ENCODE results near the gene FAM47E. TPM values are rescaled to one million over a fixed set of nuclear protein-coding genes. Genes with fewer than 3 reads are reported as not detected.

The FAM47E gene
- total and polyA plus RNA-seq, 11 donors = 0.36 to 4.9 (median 2.5) TPM

GRCh38 chr4:76325072-76325471 lies 73.6 kb downstream of the FAM47E start:
- Histone ChIP-seq H3K4me1 (no peaks in the 10 kb centered on the region), H3K27ac (no peak overlapping the region), H3K36me3 (no peaks in the 10 kb centered on the region), H3K27me3 (no peaks in the 10 kb centered on the region), H3K9me3 (peaks cover 0 to 44% (median 18%) of the 10 kb centered on the region in 12 donors), H3K4me3 (no peak overlapping the region)
- ATAC-seq (no peak), DNase-seq (no peak)
- intact Hi-C loops (cut with DNase I) = no loop called here
- TF ChIP-seq POLR2A (IDR thresholded peaks at IDR 0.05) (no peak), CTCF (IDR thresholded peaks at IDR 0.05) (no peak)

GRCh38 chr4:76326515-76326914 lies 75.0 kb downstream of the FAM47E start:
- Histone ChIP-seq H3K9me3 (peaks cover 0 to 37% (median 14%) of the 10 kb centered on the region in 12 donors), H3K27ac (no peak overlapping the region), H3K4me3 (no peak overlapping the region), H3K27me3 (no peaks in the 10 kb centered on the region), H3K36me3 (no peaks in the 10 kb centered on the region), H3K4me1 (no peaks in the 10 kb centered on the region)
- DNase-seq (no peak), ATAC-seq (no peak)
- TF ChIP-seq CTCF (IDR thresholded peaks at IDR 0.05) (no peak), POLR2A (IDR thresholded peaks at IDR 0.05) (no peak)
- intact Hi-C loops (cut with DNase I) = no loop called here

Other genes with a start within 250 kb of the FAM47E start
- gene CXCL9, start 244.2 kb upstream of the FAM47E start, total RNA-seq = 100 to 1,000 TPM in 1 of 9 donors, 10 to 100 TPM in 1, 1 to 10 TPM in 1, under 1 TPM in 5, not detected in 1; 0.07 to 372 (median 0.49) TPM
- gene CXCL9, start 244.2 kb upstream of the FAM47E start, polyA plus RNA-seq = under 1 TPM; 0.11 to 0.53 TPM
- gene CXCL10, start 228.2 kb upstream of the FAM47E start, total RNA-seq = 100 to 1,000 TPM in 1 of 9 donors, 10 to 100 TPM in 1, 1 to 10 TPM in 1, under 1 TPM in 3, not detected in 3; 0.47 to 252 (median 2.3) TPM
- under 1 TPM; 0.10 to 0.34 TPM for gene CXCL10, start 228.2 kb upstream of the FAM47E start, polyA plus RNA-seq
- gene CXCL11, start 215.7 kb upstream of the FAM47E start, total RNA-seq = 10 to 100 TPM in 1 of 9 donors, 1 to 10 TPM in 1, under 1 TPM in 1, not detected in 6; 0.36 to 70.7 (median 3.3) TPM
- under 1 TPM in 1 of 2 donors, not detected in 1; 0.06 TPM for gene CXCL11, start 215.7 kb upstream of the FAM47E start, polyA plus RNA-seq
- gene ART3, start 177.0 kb upstream of the FAM47E start, total RNA-seq = 100 to 1,000 TPM in 2 of 9 donors, 10 to 100 TPM in 7; 38.8 to 230 (median 73.4) TPM
- 100 to 1,000 TPM in 1 of 2 donors, 10 to 100 TPM in 1; 67.8 to 139 TPM for gene ART3, start 177.0 kb upstream of the FAM47E start, polyA plus RNA-seq
- 10 to 100 TPM; 14.2 to 26.7 (median 18.1) TPM for gene NUP54, start 103.3 kb upstream of the FAM47E start, total RNA-seq
- gene NUP54, start 103.3 kb upstream of the FAM47E start, polyA plus RNA-seq = 10 to 100 TPM; 10.7 to 12.8 TPM
- 100 to 1,000 TPM in 3 of 9 donors, 10 to 100 TPM in 6; 84.9 to 208 (median 96.0) TPM for gene SCARB2, start 37.9 kb upstream of the FAM47E start, total RNA-seq
- gene SCARB2, start 37.9 kb upstream of the FAM47E start, polyA plus RNA-seq = 100 to 1,000 TPM in 1 of 2 donors, 10 to 100 TPM in 1; 98.1 to 108 TPM
- 10 to 100 TPM; 16.8 to 48.6 (median 25.5) TPM for gene STBD1, start 55.0 kb downstream of the FAM47E start, total RNA-seq
- 10 to 100 TPM; 35.0 to 50.8 TPM for gene STBD1, start 55.0 kb downstream of the FAM47E start, polyA plus RNA-seq
- under 1 TPM in 7 of 9 donors, not detected in 2; 0.09 to 0.75 (median 0.50) TPM for gene CCDC158, start 169.4 kb downstream of the FAM47E start, total RNA-seq
- gene CCDC158, start 169.4 kb downstream of the FAM47E start, polyA plus RNA-seq = under 1 TPM; 0.01 to 0.23 TPM
- 10 to 100 TPM; 11.7 to 38.5 (median 20.3) TPM for gene SHROOM3, start 183.5 kb downstream of the FAM47E start, total RNA-seq
- 10 to 100 TPM in 1 of 2 donors, 1 to 10 TPM in 1; 4.6 to 32.4 TPM for gene SHROOM3, start 183.5 kb downstream of the FAM47E start, polyA plus RNA-seq

Measured in heart left ventricle (tissue), 16 donors.